ENCODE measurements around the gene OPN4. TPM values are rescaled to one million over a fixed set of nuclear protein-coding genes. Genes with fewer than 3 reads are reported as not detected.

The OPN4 gene
- total and polyA plus RNA-seq, 2 of the 8 experiments (the other 6 are each of a cell fraction or from before 2014, with no cell fraction given): not detected

GRCh38 chr10:86709396-86710185, 55.2 kb downstream of the OPN4 start:
- Histone ChIP-seq H2BK5ac (ENCODE audit: low read depth, low read length) (peak overlapping the region; percentile 60), H3K18ac (ENCODE audit: extremely low read depth, low read length) (no peak overlapping the region; the same call in 1 of the 2 replicates), H2AK5ac (ENCODE audit: low read depth, low read length) (no peak overlapping the region), H4K5ac (ENCODE audit: insufficient read length, low read depth, low read length) (no peak overlapping the region), H2BK20ac (ENCODE audit: low read length) (peak overlapping the region; percentile 61; the same call in 1 of the 2 replicates), H4K20me1 (replicated peaks in 1 of 2; ENCODE audit: control insufficient read depth in 1 of 2, insufficient read depth in 2 of 2, low read length in 2 of 2) (no peaks in the 10 kb centered on the region), H2AFZ (ENCODE audit: low read length) (no peak overlapping the region), H4K91ac (replicated peaks; ENCODE audit: insufficient read length, low read length) (peak overlapping the region; percentile 52), H2BK12ac (ENCODE audit: low read depth, low read length) (peak overlapping the region; percentile 80; the same call in 1 of the 2 replicates), H3K36me3 (ENCODE audit: control insufficient read depth in 2 of 4, insufficient read depth in 4 of 4, low read length in 3 of 4) (no peaks in the 10 kb centered on the region), H3K9me3 (ENCODE audit: insufficient read depth in 2 of 2, low read depth in 1 of 2, low read length in 1 of 2) (no peaks in the 10 kb centered on the region), H3K23me2 (ENCODE audit: low read depth, low read length) (peaks cover 6% of the 10 kb centered on the region; the same call in 1 of the 2 replicates), H3K14ac (ENCODE audit: insufficient read length) (no peak overlapping the region), H3K79me1 (ENCODE audit: low read depth, low read length) (no peaks in the 10 kb centered on the region), H3K23ac (ENCODE audit: insufficient read length) (no peak overlapping the region), H2BK15ac (ENCODE audit: low read length) (peak overlapping the region; percentile 72), H3K4me2 (ENCODE audit: insufficient read depth in 1 of 2, low read depth in 2 of 2, low read length in 2 of 2) (no peak overlapping the region), H3K4me3 (ENCODE audit: extremely low read depth in 1 of 4, insufficient read depth in 2 of 4, low read depth in 3 of 4, low read length in 4 of 4) (no peak overlapping the region), H3K4me1 (replicated peaks in 1 of 4; ENCODE audit: control insufficient read depth in 3 of 4, insufficient read depth in 4 of 4, low read length in 3 of 4) (peaks cover 3 to 21% (median 11%) of the 10 kb centered on the region in 4 experiments), H4K8ac (ENCODE audit: extremely low read depth, insufficient read depth, low read length) (no peak overlapping the region), H3K27me3 (replicated peaks in 1 of 4; ENCODE audit: control insufficient read depth in 3 of 4, extremely low read depth in 1 of 4, insufficient read depth in 3 of 4, low read length in 3 of 4) (no peaks in the 10 kb centered on the region), H3K4ac (replicated peaks; ENCODE audit: insufficient read length, low read depth, low read length) (peak overlapping the region; percentile 35), H2BK120ac (replicated peaks; ENCODE audit: low read depth, low read length) (no peak overlapping the region), H3K27ac (ENCODE audit: low read depth, low read length) (no peak overlapping the region), H3K79me2 (ENCODE audit: control insufficient read depth in 1 of 2, insufficient read depth in 2 of 2, low read length in 2 of 2) (no peaks in the 10 kb centered on the region), H3K9ac (replicated peaks in 1 of 4; ENCODE audit: extremely low read depth in 1 of 4, low read depth in 3 of 4, low read length in 3 of 4) (no peak overlapping the region), H3K56ac (replicated peaks; ENCODE audit: insufficient read length, low read depth, low read length) (no peak overlapping the region)
- CTCF ChIA-PET (ENCODE audit: partially characterized antibody): interaction anchor here (0.9 to 9.3 kb wide), 9 partner anchors 10 to 180 kb away, joined by 3 to 59 read pairs (median 6); no protein-coding TSS in a partner anchor
- 91% methylated on average over 14 of the region's 16 CpGs; no CpG with 5 or more reads in 1 of the 2 experiments for WGBS, 2 experiments (ENCODE audit: extremely low coverage in 1 of 2, insufficient coverage in 1 of 2, insufficient read length in 1 of 2, insufficient replicate concordance in 2 of 2, low coverage in 1 of 2, low lambda C conversion rate in 2 of 2, missing lambda C conversion rate in 1 of 2)
- DNase-seq (ENCODE audit: low read depth in 1 of 2, low spot score in 2 of 2): peak in 1 of 2 experiments; percentile 45
- POLR2A ChIA-PET (ENCODE audit: partially characterized antibody): interaction anchor here (1.0 to 5.7 kb wide), 3 partner anchors 16 to 190 kb away, joined by 3 to 45 read pairs (median 3); partner anchors contain the start of gene BMPR1A
- no peak for TF ChIP-seq POLR2AphosphoS5 (IDR thresholded peaks at IDR 0.05; ENCODE audit: low read depth, low read length)
- no peak for TF ChIP-seq GTF2F1 (IDR thresholded peaks at IDR 0.05; ENCODE audit: borderline replicate concordance, low read depth, low read length)
- TF ChIP-seq ATF2 (IDR thresholded peaks at IDR 0.05; ENCODE audit: low read length): no peak
- TF ChIP-seq CBX8 (IDR thresholded peaks at IDR 0.05; ENCODE audit: borderline replicate concordance, low read depth, low read length): no peak
- TF ChIP-seq CTBP2 (IDR thresholded peaks at IDR 0.05; ENCODE audit: borderline replicate concordance, insufficient read depth, insufficient read length, low read length): no peak
- TF ChIP-seq, protein P1, sequence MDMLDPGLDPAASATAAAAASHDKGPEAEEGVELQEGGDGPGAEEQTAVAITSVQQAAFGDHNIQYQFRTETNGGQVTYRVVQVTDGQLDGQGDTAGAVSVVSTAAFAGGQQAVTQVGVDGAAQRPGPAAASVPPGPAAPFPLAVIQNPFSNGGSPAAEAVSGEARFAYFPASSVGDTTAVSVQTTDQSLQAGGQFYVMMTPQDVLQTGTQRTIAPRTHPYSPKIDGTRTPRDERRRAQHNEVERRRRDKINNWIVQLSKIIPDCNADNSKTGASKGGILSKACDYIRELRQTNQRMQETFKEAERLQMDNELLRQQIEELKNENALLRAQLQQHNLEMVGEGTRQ (IDR thresholded peaks at IDR 0.05; ENCODE audit: low read length): no peak
- no peak for FAIRE-seq

All from H1 (cell line).